ENCODE data around the gene JAK3. TPM values are rescaled to one million over a fixed set of nuclear protein-coding genes. Genes with fewer than 3 reads are reported as not detected.

JAK3 gene
- total RNA-seq, 4 donors from 2014 or later, result 1.9 to 18.0 (median 8.3) TPM

- Histone ChIP-seq H3K36me3 (peaks cover 0 to 4% (median 0%) of the 10 kb centered on the region in 3 donors), H3K9me3 (no peaks in the 10 kb centered on the region), H3K4me1 (peaks cover 0 to 16% (median 0%) of the 10 kb centered on the region in 4 donors), H3K27me3 (peaks cover 0 to 57% of the 10 kb centered on the region in 2 donors), H3K4me3 (peak overlapping the region in 1 of 4 donors; percentile 22), H3K27ac (no peak overlapping the region)
- TF ChIP-seq EP300 (IDR thresholded peaks at IDR 0.05) (no peak), POLR2A (IDR thresholded peaks at IDR 0.05) (no peak)
- TF ChIP-seq, protein P1, sequence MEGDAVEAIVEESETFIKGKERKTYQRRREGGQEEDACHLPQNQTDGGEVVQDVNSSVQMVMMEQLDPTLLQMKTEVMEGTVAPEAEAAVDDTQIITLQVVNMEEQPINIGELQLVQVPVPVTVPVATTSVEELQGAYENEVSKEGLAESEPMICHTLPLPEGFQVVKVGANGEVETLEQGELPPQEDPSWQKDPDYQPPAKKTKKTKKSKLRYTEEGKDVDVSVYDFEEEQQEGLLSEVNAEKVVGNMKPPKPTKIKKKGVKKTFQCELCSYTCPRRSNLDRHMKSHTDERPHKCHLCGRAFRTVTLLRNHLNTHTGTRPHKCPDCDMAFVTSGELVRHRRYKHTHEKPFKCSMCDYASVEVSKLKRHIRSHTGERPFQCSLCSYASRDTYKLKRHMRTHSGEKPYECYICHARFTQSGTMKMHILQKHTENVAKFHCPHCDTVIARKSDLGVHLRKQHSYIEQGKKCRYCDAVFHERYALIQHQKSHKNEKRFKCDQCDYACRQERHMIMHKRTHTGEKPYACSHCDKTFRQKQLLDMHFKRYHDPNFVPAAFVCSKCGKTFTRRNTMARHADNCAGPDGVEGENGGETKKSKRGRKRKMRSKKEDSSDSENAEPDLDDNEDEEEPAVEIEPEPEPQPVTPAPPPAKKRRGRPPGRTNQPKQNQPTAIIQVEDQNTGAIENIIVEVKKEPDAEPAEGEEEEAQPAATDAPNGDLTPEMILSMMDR (IDR thresholded peaks at IDR 0.05), result no peak
- DNase-seq (ENCODE audit: low spot score in 2 of 2), result no peak
- WGBS, 2 donors, result 39 to 50% methylated on average over 25 of the region's 25 CpGs
Measured at GRCh38 chr19:17831419-17831888, 16.3 kb downstream of the JAK3 start.

- peak; percentile 47 to 48 for DNase-seq (ENCODE audit: low spot score in 2 of 2)
- H3K36me3 ChIP-seq, result peaks cover 0 to 4% (median 0%) of the 10 kb centered on the region in 3 donors
- peak overlapping the region in 1 of 4 donors; percentile 22 for H3K4me3 ChIP-seq
- peaks cover 0 to 16% (median 0%) of the 10 kb centered on the region in 4 donors for H3K4me1 ChIP-seq
- peaks cover 0 to 57% of the 10 kb centered on the region in 2 donors for H3K27me3 ChIP-seq
- H3K27ac ChIP-seq, result no peak overlapping the region
- WGBS, 2 donors, result 27 to 33% methylated on average over 36 to 45 of the region's 50 CpGs
- no peaks in the 10 kb centered on the region for H3K9me3 ChIP-seq
- TF ChIP-seq, protein P1 (IDR thresholded peaks at IDR 0.05), result no peak
- TF ChIP-seq POLR2A (IDR thresholded peaks at IDR 0.05) (no peak), EP300 (IDR thresholded peaks at IDR 0.05) (no peak)
Measured at GRCh38 chr19:17830567-17831418, 17.0 kb downstream of the JAK3 start.

DNA sequence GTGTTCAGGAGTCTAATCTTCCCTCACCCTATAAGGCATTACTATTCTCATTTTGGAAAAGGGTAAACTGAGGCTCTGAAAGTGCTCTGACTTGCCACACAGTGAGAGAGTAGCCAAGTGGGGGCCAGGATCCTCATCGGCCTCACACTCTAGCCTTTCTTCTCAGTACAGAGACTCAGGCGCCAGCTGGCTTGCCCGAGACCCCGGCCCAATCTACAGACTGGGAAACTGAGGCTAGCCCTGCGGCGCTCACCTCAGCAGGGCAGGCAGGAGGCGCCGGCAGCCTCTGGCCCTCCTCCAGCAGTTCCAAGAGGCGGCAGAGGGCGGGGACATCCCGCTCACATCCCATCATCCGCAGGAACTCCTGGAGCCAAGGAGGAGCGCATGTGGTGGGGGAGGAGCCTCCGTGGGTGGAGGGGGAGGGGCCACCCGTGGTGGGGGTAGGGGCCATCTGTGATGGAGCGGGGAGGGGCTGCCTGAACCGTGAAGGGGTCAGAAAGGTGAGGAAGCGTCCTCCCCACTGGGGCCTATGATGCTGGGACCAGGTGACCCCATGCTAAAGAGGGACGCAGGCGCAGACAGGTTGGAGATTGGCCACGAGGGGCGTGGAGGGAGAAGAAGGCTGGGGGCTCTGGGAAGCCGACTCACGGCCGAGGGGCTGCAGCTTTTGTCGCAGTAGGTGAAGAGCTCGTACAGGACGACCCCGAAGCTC is 17.8 kb downstream of the JAK3 start:
- H3K4me3 ChIP-seq, result no peak overlapping the region
- TF ChIP-seq POLR2A (IDR thresholded peaks at IDR 0.05), result no peak
- TF ChIP-seq, protein P1 (IDR thresholded peaks at IDR 0.05), result no peak
- H3K27me3 ChIP-seq, result peaks cover 0 to 57% of the 10 kb centered on the region in 2 donors
- H3K36me3 ChIP-seq, result peaks cover 0 to 4% (median 0%) of the 10 kb centered on the region in 3 donors
- 24 to 30% methylated on average over 28 to 29 of the region's 29 CpGs for WGBS, 2 donors
- no peaks in the 10 kb centered on the region for H3K9me3 ChIP-seq
- H3K4me1 ChIP-seq, result peaks cover 0 to 16% (median 0%) of the 10 kb centered on the region in 4 donors
- no peak for DNase-seq (ENCODE audit: low spot score in 2 of 2)
- H3K27ac ChIP-seq, result no peak overlapping the region

- Histone ChIP-seq H3K27me3 (peaks cover 0 to 53% of the 10 kb centered on the region in 2 donors), H3K4me1 (peaks cover 0 to 15% (median 0%) of the 10 kb centered on the region in 4 donors), H3K27ac (no peak overlapping the region), H3K4me3 (no peak overlapping the region), H3K36me3 (peaks cover 0 to 2% (median 0%) of the 10 kb centered on the region in 3 donors), H3K9me3 (no peaks in the 10 kb centered on the region)
- TF ChIP-seq, protein P1 (IDR thresholded peaks at IDR 0.05), result no peak
- no peak for TF ChIP-seq POLR2A (IDR thresholded peaks at IDR 0.05)
- TF ChIP-seq EP300 (IDR thresholded peaks at IDR 0.05), result no peak
- WGBS, 2 donors, result 75 to 81% methylated on average over 11 to 12 of the region's 13 CpGs
- DNase-seq (ENCODE audit: low spot score in 2 of 2), result no peak
Measured at GRCh38 chr19:17826508-17827056, 21.2 kb downstream of the JAK3 start.

Measured in tibial nerve (tissue), 4 donors.